HepG2 (cell line): ENCODE data around the gene SIN3A. TPM values are rescaled to one million over a fixed set of nuclear protein-coding genes. Genes with fewer than 3 reads are reported as not detected.
A peak's percentile ranks its signal among the peaks of the same experiment; 100 is the strongest.
"Not testable (repeated sequence)": the region's sequence is repeated elsewhere in the genome, so short reads cannot be mapped to it uniquely, and the experiment has no call there.

ENCODE experiments used
- ATAC-seq: fragments of 200-7000 bp; cut with Tn5 transposase; 3 replicates; pipeline ENCODE4 v1.9.1; 2020; ENCODE audit warnings: mild to moderate bottlenecking, moderate library complexity
- BruUV-seq: library from RNA; stranded (reverse); fragments of 400-500 nt; replicated peaks from 2 replicates; lab custom pipeline; 2021; lab: Mats Ljungman, UMichigan
- CTCF ChIA-PET: fragments of 300-600 bp; formaldehyde crosslinking; extraction: SDS; loops from one replicate; lab custom pipeline; 2021; ENCODE audit warnings: low total read pairs, inconsistent platforms, low intra/inter-chr PET ratio; lab: Yijun Ruan, JAX
- POLR2A ChIA-PET: fragments of 350-600 bp; sonication (Branson Sonifier 250); formaldehyde crosslinking; loops from one replicate; lab custom pipeline; 2020; ENCODE audit warnings: antibody characterized with exemption, inconsistent platforms; lab: Yijun Ruan, JAX
- DNase-seq: peaks from one replicate; pipeline ENCODE4 v3.0.0-alpha.2; 2015; ENCODE audit warnings: low spot score
- FAIRE-seq: peaks from 3 replicates; lab custom pipeline; 2011; peaks lifted over from hg19 to GRCh38; lab: Jason Lieb, UNC
- H2AFZ ChIP-seq: one replicate; pipeline ENCODE4 v1.6.1; 2011; ENCODE audit warnings: low read length, inconsistent platforms
- H3K27ac ChIP-seq: fragments of 300-600 bp; 3 replicates; pipeline ENCODE4 v1.8.0; 2011; ENCODE audit warnings: mixed run types, mild to moderate bottlenecking, mixed read lengths, low read length, inconsistent platforms; ENCODE audit not compliant: insufficient read depth; ENCODE audit errors: extremely low read length
- H3K27me3 ChIP-seq, 2 experiments: fragments of 200-600 bp in 1 of 2; 2 replicates in 1 of 2; 3 replicates in 1 of 2; pipeline versions ENCODE4 v1.6.0 to v1.8.0; 2011; ENCODE audit warnings: low read length in 2 of 2, mild to moderate bottlenecking in 2 of 2, moderate library complexity in 2 of 2, inconsistent platforms in 1 of 2; ENCODE audit not compliant: insufficient read depth in 2 of 2, control insufficient read depth in 1 of 2
- H3K36me3 ChIP-seq, 2 experiments: fragments of 200-600 bp in 1 of 2; replicated peaks in 1 of 2; 2 replicates in 1 of 2; 3 replicates in 1 of 2; pipeline versions ENCODE4 v1.5.1 to v1.8.0; 2011; ENCODE audit warnings: low read length in 2 of 2, inconsistent platforms in 1 of 2; ENCODE audit not compliant: insufficient read depth in 2 of 2, control insufficient read depth in 1 of 2
- H3K4me1 ChIP-seq: 2 replicates; pipeline ENCODE4 v1.5.1; 2012; ENCODE audit warnings: low read length, inconsistent platforms; ENCODE audit not compliant: insufficient read depth
- H3K4me2 ChIP-seq: 2 replicates; pipeline ENCODE4 v1.6.0; 2011; ENCODE audit warnings: low read depth, low read length, inconsistent platforms
- H3K4me3 ChIP-seq, 3 experiments: fragments of 200-600 bp in 1 of 3; sonication (generic), shearing (Covaris generic) in 1 of 3; replicated peaks in 1 of 3; 2 replicates each; pipeline ENCODE4 v1.5.1; 2011 to 2016; ENCODE audit warnings: low read length in 3 of 3, inconsistent platforms in 2 of 3, low read depth in 2 of 3, mild to moderate bottlenecking in 2 of 3, control low read depth in 1 of 3, mixed read lengths in 1 of 3; ENCODE audit not compliant: insufficient read depth in 1 of 3
- H3K79me2 ChIP-seq: one replicate; pipeline ENCODE4 v1.6.1; 2011; ENCODE audit warnings: low read length, inconsistent platforms; ENCODE audit not compliant: insufficient read depth
- H3K9ac ChIP-seq: 2 replicates; pipeline ENCODE4 v1.6.0; 2011; ENCODE audit warnings: mild to moderate bottlenecking, low read depth, low read length, inconsistent platforms; ENCODE audit not compliant: insufficient read depth
- H3K9me3 ChIP-seq: 2 replicates; pipeline ENCODE4 v1.5.1; 2012; ENCODE audit warnings: mild to moderate bottlenecking, low read length
- H4K20me1 ChIP-seq: 2 replicates; pipeline ENCODE4 v1.6.0; 2011; ENCODE audit warnings: inconsistent platforms, mild to moderate bottlenecking, low read length, moderate library complexity; ENCODE audit not compliant: insufficient read depth
- ATF7 ChIP-seq, 2 experiments: fragments of 450-650 bp in 1 of 2; sonication (generic) in 1 of 2; formaldehyde crosslinking in 1 of 2; IDR thresholded peaks; 2 replicates each; pipeline versions ENCODE4 v1.4.0 to v1.6.1; 2016 to 2020; ENCODE audit warnings: antibody characterized with exemption in 1 of 2, mild to moderate bottlenecking in 1 of 2, missing genetic modification reagents in 1 of 2
- PRMT3 ChIP-seq: sonication (generic); formaldehyde crosslinking; IDR thresholded peaks from 2 replicates; pipeline ENCODE4 v1.8.1; 2022; ENCODE audit warnings: low read depth, mild to moderate bottlenecking, moderate library complexity, missing genetic modification reagents, borderline replicate concordance
- TERF1 ChIP-seq: sonication (generic); formaldehyde crosslinking; IDR thresholded peaks from 2 replicates; pipeline ENCODE4 v1.8.0; 2022; ENCODE audit warnings: mild to moderate bottlenecking, missing genetic modification reagents, moderate library complexity
- ZC3H4 ChIP-seq: sonication (generic); formaldehyde crosslinking; IDR thresholded peaks from 2 replicates; pipeline ENCODE4 v1.4.0; 2020; ENCODE audit warnings: missing genetic modification reagents, borderline replicate concordance
- ZNF280D ChIP-seq: sonication (generic); formaldehyde crosslinking; IDR thresholded peaks from 2 replicates; pipeline ENCODE4 v1.5.1; 2020; ENCODE audit warnings: mild to moderate bottlenecking, missing genetic modification reagents
- ZNF329 ChIP-seq: sonication (generic); formaldehyde crosslinking; IDR thresholded peaks from 2 replicates; pipeline ENCODE4 v1.9.0; 2021; ENCODE audit warnings: low read depth, mild to moderate bottlenecking, missing genetic modification reagents
- ZNF33B ChIP-seq: sonication (generic); formaldehyde crosslinking; IDR thresholded peaks from 2 replicates; pipeline ENCODE4 v1.5.1; 2020; ENCODE audit warnings: mild to moderate bottlenecking, missing genetic modification reagents
- WGBS: methylation state at CpG from one replicate; pipeline ENCODE4 v1.1.6; 2017; ENCODE audit warnings: low lambda C conversion rate; 5-methylcytosine and 5-hydroxymethylcytosine counted together
- in situ Hi-C: cut with HindIII; loops from 2 replicates; pipeline ENCODE4 v1.10.0; 2017; ENCODE audit warnings: low pct_unique_long_range_greater_than_20kb; ENCODE audit not compliant: extremely low pct_ligation_motif_present
- intact Hi-C: fragments of 100-400 bp; cut with micrococcal nuclease; formaldehyde crosslinking; loops from one replicate; pipeline ENCODE4 v1.10.0; 2022; ENCODE audit not compliant: unreplicated experiment
- polyA plus RNA-seq, 8 experiments: library from polyadenylated mRNA; depleted of rRNA in 3 of 8; stranded (reverse) in 7 of 8; unstranded in 1 of 8; fragments of >200 nt; fragmentation: Illumina TruSeq in 4 of 8; extraction: Trizol in 4 of 8; gene quantifications; 2 replicates each; pipeline versions ENCODE4 v1.2.1 to v1.2.3, GENCODE V29; 2011 to 2016; ENCODE audit warnings: low read depth in 4 of 8, missing spikeins in 1 of 8, mixed read lengths in 1 of 8; ENCODE audit not compliant: insufficient read depth in 1 of 8
- total RNA-seq, 5 experiments: library from RNA; depleted of rRNA; stranded (reverse); fragments of >200 nt; fragmentation: Illumina TruSeq; extraction: Trizol; gene quantifications; 2 replicates each; pipeline ENCODE4 v1.2.3, GENCODE V29; 2016; ENCODE audit warnings: low read depth in 1 of 5
- TF ChIP-seq, protein P1 (sequence below): sonication (generic); formaldehyde crosslinking; IDR thresholded peaks from 2 replicates; pipeline ENCODE4 v1.9.0; 2022; ENCODE audit warnings: missing genetic modification reagents, mild to moderate bottlenecking, borderline replicate concordance

Gene SIN3A
- total and polyA plus RNA-seq, 2 of the 13 experiments (the other 11 are each of a cell fraction or from before 2014, with no cell fraction given) = 16.1 to 28.1 TPM

GRCh38 chr15:75479670-75480069, 28.2 kb upstream of the SIN3A start (continued):
- TF ChIP-seq TERF1 (CRISPR knock-in tag) (no peak), ZNF329 (CRISPR knock-in tag) (no peak)

DNA sequence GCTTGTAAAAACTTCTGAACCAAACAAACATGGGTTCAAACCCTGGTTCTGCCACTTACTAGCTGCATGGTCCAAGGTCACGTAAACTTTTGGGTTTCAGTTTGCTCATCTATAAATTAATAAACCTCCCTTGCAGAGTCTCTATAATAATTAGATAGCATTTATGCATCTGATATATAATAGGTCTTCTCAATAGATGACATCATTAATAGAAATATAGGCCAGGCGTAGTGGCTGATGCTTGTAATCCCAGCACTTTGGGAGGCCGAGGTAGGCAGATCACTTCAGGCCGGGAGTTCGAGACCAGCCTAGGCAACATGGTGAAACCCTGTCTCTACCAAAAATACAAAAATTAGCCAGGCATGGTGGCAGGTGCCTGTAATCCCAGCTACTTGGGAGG, 25.6 kb upstream of the SIN3A start:
- H3K4me3 ChIP-seq; FAIRE-seq; H3K79me2 ChIP-seq; POLR2A ChIA-PET; in situ Hi-C loops; H3K4me1 ChIP-seq; CTCF ChIA-PET; ATAC-seq; intact Hi-C loops; H3K27ac ChIP-seq; H3K4me2 ChIP-seq; H3K9ac ChIP-seq; BruUV-seq; H2AFZ ChIP-seq; H4K20me1 ChIP-seq; H3K27me3 ChIP-seq; DNase-seq; H3K9me3 ChIP-seq; TF ChIP-seq ATF7 (CRISPR knock-in tag; IDR thresholded peaks at IDR 0.05): not testable (repeated sequence)
- WGBS = 96% methylated on average over 5 of the region's 5 CpGs
- H3K36me3 ChIP-seq = peaks cover 11 to 33% of the 10 kb centered on the region in 2 experiments
- TF ChIP-seq ATF7 (IDR thresholded peaks at IDR 0.05) = peak; percentile 80

DNA sequence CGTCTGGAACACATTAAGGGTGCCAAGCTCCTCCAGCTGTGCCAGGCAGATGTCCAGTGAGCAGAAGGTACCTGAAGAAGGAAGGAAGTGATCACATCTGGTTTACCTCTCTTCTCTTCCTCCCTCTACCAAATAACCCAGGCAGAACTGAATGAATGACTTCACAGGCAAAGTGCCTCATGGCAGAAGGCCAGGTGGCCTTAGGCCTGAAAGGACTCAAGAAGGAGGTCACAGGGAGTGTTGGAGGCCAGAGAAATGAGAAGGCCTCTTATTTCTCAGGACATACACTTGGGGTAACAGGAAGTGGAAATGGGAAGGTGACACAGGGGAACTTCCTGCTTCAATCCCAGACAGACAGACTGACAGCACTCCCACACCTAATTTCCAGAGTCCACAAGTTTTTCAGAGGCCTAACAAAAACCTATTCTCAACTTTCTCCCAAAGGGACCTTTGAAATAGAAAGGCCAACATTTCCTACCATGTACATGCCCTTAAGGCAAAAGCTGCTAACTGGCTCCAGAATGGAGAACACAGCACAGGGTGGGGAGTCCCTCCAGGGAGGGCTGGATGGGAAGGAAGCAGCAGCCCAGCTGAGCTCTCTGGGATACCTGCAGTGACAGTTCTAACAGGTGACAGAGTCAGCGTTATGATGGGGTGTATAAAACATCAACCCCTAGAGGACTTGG, 17.6 kb upstream of the SIN3A start:
- Histone ChIP-seq H4K20me1 (no peaks in the 10 kb centered on the region), H3K4me2 (no peak overlapping the region), H3K4me3 (no peak overlapping the region), H3K9ac (no peak overlapping the region), H3K4me1 (no peaks in the 10 kb centered on the region), H3K36me3 (peaks cover 25 to 71% of the 10 kb centered on the region in 2 experiments), H3K27ac (no peak overlapping the region), H3K27me3 (no peaks in the 10 kb centered on the region), H3K9me3 (no peaks in the 10 kb centered on the region), H2AFZ (no peak overlapping the region), H3K79me2 (no peaks in the 10 kb centered on the region)
- BruUV-seq = no TSS peak
- ChIA-PET POLR2A (interaction anchor here (0.7 kb wide), 1 partner anchor 13 kb away, joined by 3 read pairs; no protein-coding TSS in a partner anchor), CTCF (no interaction called here)
- in situ Hi-C loops = no loop called here
- no peak for ATAC-seq
- DNase-seq = no peak
- FAIRE-seq = no peak
- WGBS = 89% methylated on average over 2 of the region's 2 CpGs
- intact Hi-C loops = no loop called here
- TF ChIP-seq ZNF280D (CRISPR knock-in tag) = no peak
- no peak for TF ChIP-seq ZNF33B (CRISPR knock-in tag)
- no peak for TF ChIP-seq PRMT3 (CRISPR knock-in tag)
- TF ChIP-seq, protein P1, sequence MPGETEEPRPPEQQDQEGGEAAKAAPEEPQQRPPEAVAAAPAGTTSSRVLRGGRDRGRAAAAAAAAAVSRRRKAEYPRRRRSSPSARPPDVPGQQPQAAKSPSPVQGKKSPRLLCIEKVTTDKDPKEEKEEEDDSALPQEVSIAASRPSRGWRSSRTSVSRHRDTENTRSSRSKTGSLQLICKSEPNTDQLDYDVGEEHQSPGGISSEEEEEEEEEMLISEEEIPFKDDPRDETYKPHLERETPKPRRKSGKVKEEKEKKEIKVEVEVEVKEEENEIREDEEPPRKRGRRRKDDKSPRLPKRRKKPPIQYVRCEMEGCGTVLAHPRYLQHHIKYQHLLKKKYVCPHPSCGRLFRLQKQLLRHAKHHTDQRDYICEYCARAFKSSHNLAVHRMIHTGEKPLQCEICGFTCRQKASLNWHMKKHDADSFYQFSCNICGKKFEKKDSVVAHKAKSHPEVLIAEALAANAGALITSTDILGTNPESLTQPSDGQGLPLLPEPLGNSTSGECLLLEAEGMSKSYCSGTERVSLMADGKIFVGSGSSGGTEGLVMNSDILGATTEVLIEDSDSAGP = no peak
- TF ChIP-seq ZC3H4 (CRISPR knock-in tag) = no peak
